IMR-90 (cell line): ENCODE results near the gene DNM2. TPM values are rescaled to one million over a fixed set of nuclear protein-coding genes. Genes with fewer than 3 reads are reported as not detected.

Experiments used
- ATAC-seq: fragments of 200-7000 bp; cut with Tn5 transposase; 2 replicates; pipeline ENCODE4 v1.9.1; 2020; ENCODE audit warnings: low read depth, mild to moderate bottlenecking, moderate library complexity
- BruUV-seq: library from RNA; stranded (reverse); fragments of 400-500 nt; replicated peaks from 2 replicates; lab custom pipeline; 2021; lab: Mats Ljungman, UMichigan
- CTCF ChIA-PET: fragments of 300-600 bp; formaldehyde crosslinking; extraction: SDS; loops from one replicate; lab custom pipeline; 2021; ENCODE audit warnings: antibody characterized with exemption; lab: Yijun Ruan, JAX
- POLR2A ChIA-PET: fragments of 300-600 bp; sonication (Branson Sonifier 250); formaldehyde crosslinking; loops from one replicate; lab custom pipeline; 2022; ENCODE audit warnings: antibody characterized with exemption; ENCODE audit not compliant: unreplicated experiment; lab: Charles Lee
- DNase-seq: peaks from one replicate; pipeline ENCODE4 v3.0.0; 2013
- H2AFZ ChIP-seq: replicated peaks from 2 replicates; pipeline ENCODE3; 2013; ENCODE audit warnings: low read length, mild to moderate bottlenecking; ENCODE audit not compliant: poor library complexity
- H2AK5ac ChIP-seq: 2 replicates; pipeline ENCODE4 v1.6.1; 2013; ENCODE audit warnings: low read depth, low read length, inconsistent platforms
- H2AK9ac ChIP-seq: replicated peaks from 2 replicates; pipeline ENCODE3; 2013; ENCODE audit warnings: mild to moderate bottlenecking, low read depth, low read length, moderate library complexity; ENCODE audit not compliant: poor library complexity
- H2BK120ac ChIP-seq: 2 replicates; pipeline ENCODE4 v1.6.1; 2013; ENCODE audit warnings: low read depth, low read length, inconsistent platforms
- H2BK15ac ChIP-seq: 3 replicates; pipeline ENCODE4 v1.6.1; 2013; ENCODE audit warnings: low read depth, low read length, inconsistent platforms
- H2BK20ac ChIP-seq: 2 replicates; pipeline ENCODE4 v1.6.1; 2013; ENCODE audit warnings: low read depth, mild to moderate bottlenecking, inconsistent platforms, low read length, moderate library complexity
- H2BK5ac ChIP-seq: 2 replicates; pipeline ENCODE4 v1.6.1; 2013; ENCODE audit warnings: mild to moderate bottlenecking, low read depth, low read length, inconsistent platforms; ENCODE audit not compliant: poor library complexity, severe bottlenecking
- H3K14ac ChIP-seq: replicated peaks from 2 replicates; pipeline ENCODE4 v1.6.1; 2013; ENCODE audit warnings: low read depth, low read length, inconsistent platforms
- H3K18ac ChIP-seq: 2 replicates; pipeline ENCODE4 v1.6.1; 2013; ENCODE audit warnings: low read depth, low read length, control low read depth
- H3K23ac ChIP-seq: 2 replicates; pipeline ENCODE4 v1.6.1; 2013; ENCODE audit warnings: low read depth, low read length, inconsistent platforms
- H3K27ac ChIP-seq: 2 replicates; pipeline ENCODE4 v1.5.1; 2013; ENCODE audit warnings: mild to moderate bottlenecking, control low read depth, low read length; ENCODE audit not compliant: insufficient read depth
- H3K27me3 ChIP-seq: 2 replicates; pipeline ENCODE4 v1.6.1; 2013; ENCODE audit warnings: low read length; ENCODE audit not compliant: control insufficient read depth, insufficient read depth
- H3K36me3 ChIP-seq: 2 replicates; pipeline ENCODE4 v1.6.1; 2013; ENCODE audit warnings: low read length, mixed read lengths; ENCODE audit not compliant: control insufficient read depth, insufficient read depth
- H3K4ac ChIP-seq: 2 replicates; pipeline ENCODE4 v1.6.1; 2013; ENCODE audit warnings: low read depth, low read length, inconsistent platforms
- H3K4me1 ChIP-seq: 2 replicates; pipeline ENCODE4 v1.6.1; 2013; ENCODE audit warnings: low read length, mixed read lengths; ENCODE audit not compliant: control insufficient read depth, insufficient read depth
- H3K4me2 ChIP-seq: 2 replicates; pipeline ENCODE4 v1.6.1; 2013; ENCODE audit warnings: low read depth, mild to moderate bottlenecking, control low read depth, low read length, moderate library complexity
- H3K4me3 ChIP-seq: 2 replicates; pipeline ENCODE4 v1.5.1; 2013; ENCODE audit warnings: low read depth, mild to moderate bottlenecking, control low read depth, low read length, moderate library complexity; ENCODE audit not compliant: insufficient read depth
- H3K56ac ChIP-seq: 2 replicates; pipeline ENCODE4 v1.6.1; 2013; ENCODE audit warnings: low read length, inconsistent platforms; ENCODE audit not compliant: insufficient read depth; ENCODE audit errors: extremely low read depth
- H3K79me1 ChIP-seq, 2 experiments: 2 replicates each; pipeline ENCODE4 v1.6.1; 2013; ENCODE audit warnings: low read length in 2 of 2, inconsistent platforms in 1 of 2, low read depth in 1 of 2
- H3K9ac ChIP-seq: 2 replicates; pipeline ENCODE4 v1.6.1; 2013; ENCODE audit warnings: low read depth, low read length, control low read depth
- H3K9me1 ChIP-seq: 2 replicates; pipeline ENCODE4 v1.6.1; 2013; ENCODE audit warnings: low read length, inconsistent platforms; ENCODE audit not compliant: insufficient read depth
- H3K9me3 ChIP-seq: 2 replicates; pipeline ENCODE4 v1.6.1; 2013; ENCODE audit warnings: low read length; ENCODE audit not compliant: control insufficient read depth, insufficient read depth
- H4K20me1 ChIP-seq: 2 replicates; pipeline ENCODE4 v1.6.1; 2013; ENCODE audit warnings: low read length, inconsistent platforms; ENCODE audit not compliant: insufficient read depth
- H4K5ac ChIP-seq: 2 replicates; pipeline ENCODE4 v1.6.1; 2013; ENCODE audit warnings: mild to moderate bottlenecking, low read depth, low read length, control low read depth
- H4K8ac ChIP-seq, 2 experiments: 2 replicates each; pipeline ENCODE4 v1.6.1; 2013; ENCODE audit warnings: low read depth in 2 of 2, low read length in 2 of 2, control low read depth in 1 of 2, inconsistent platforms in 1 of 2
- H4K91ac ChIP-seq: 2 replicates; pipeline ENCODE4 v1.6.1; 2013; ENCODE audit warnings: low read depth, low read length, inconsistent platforms; ENCODE audit not compliant: insufficient read depth
- BHLHE40 ChIP-seq: fragments of 150-350 bp; IDR thresholded peaks from 2 replicates; pipeline ENCODE4 v1.6.1; 2016; ENCODE audit warnings: mild to moderate bottlenecking, low read depth, low read length
- CEBPB ChIP-seq: IDR thresholded peaks from 2 replicates; pipeline ENCODE4 v1.6.1; 2012; ENCODE audit warnings: low read depth, low read length, improper control_type of control experiment
- CHD1 ChIP-seq: IDR thresholded peaks from 2 replicates; pipeline ENCODE4 v1.6.1; 2012; ENCODE audit warnings: low read depth, low read length, improper control_type of control experiment
- FOS ChIP-seq: fragments of 150-350 bp; IDR thresholded peaks from 2 replicates; pipeline ENCODE4 v1.6.1; 2016; ENCODE audit warnings: low read depth, low read length
- MAFK ChIP-seq: IDR thresholded peaks from 2 replicates; pipeline ENCODE4 v1.6.1; 2012; ENCODE audit warnings: low read depth, low read length, improper control_type of control experiment
- MAZ ChIP-seq: IDR thresholded peaks from 2 replicates; pipeline ENCODE4 v1.6.1; 2012; ENCODE audit warnings: low read depth, mild to moderate bottlenecking, low read length, improper control_type of control experiment, moderate library complexity, borderline replicate concordance
- MXI1 ChIP-seq: IDR thresholded peaks from 2 replicates; pipeline ENCODE4 v1.6.1; 2012; ENCODE audit warnings: low read depth, mild to moderate bottlenecking, low read length, moderate library complexity, borderline replicate concordance
- POLR2A ChIP-seq: IDR thresholded peaks from 2 replicates; pipeline ENCODE4 v1.6.1; 2012; ENCODE audit warnings: mild to moderate bottlenecking, low read depth, low read length
- RAD21 ChIP-seq: IDR thresholded peaks from 2 replicates; pipeline ENCODE4 v1.6.1; 2012; ENCODE audit warnings: low read length, improper control_type of control experiment
- RCOR1 ChIP-seq: IDR thresholded peaks from 2 replicates; pipeline ENCODE4 v1.6.1; 2012; ENCODE audit warnings: mild to moderate bottlenecking, low read length, improper control_type of control experiment; ENCODE audit not compliant: insufficient replicate concordance
- RFX5 ChIP-seq: IDR thresholded peaks from 2 replicates; pipeline ENCODE4 v1.8.0; 2012; ENCODE audit warnings: low read depth, mild to moderate bottlenecking, low read length, moderate library complexity
- SMC3 ChIP-seq: fragments of 150-350 bp; IDR thresholded peaks from 2 replicates; pipeline ENCODE4 v1.6.1; 2016; ENCODE audit warnings: low read depth, mild to moderate bottlenecking, antibody characterized with exemption, low read length, moderate library complexity
- WGBS, 2 experiments: methylation state at CpG; one replicate each; pipeline versions ENCODE4 v1.1.5 to v1.1.7; 2013; ENCODE audit warnings: missing lambda C conversion rate in 2 of 2; ENCODE audit not compliant: insufficient read length in 1 of 2; ENCODE audit errors: extremely low coverage in 2 of 2; 5-methylcytosine and 5-hydroxymethylcytosine counted together
- dilution Hi-C: fragments of 300-500 bp; cut with HindIII; formaldehyde crosslinking; loops from one replicate; pipeline ENCODE4 v1.14.3; 2018; ENCODE audit warnings: low sequenced_read_pairs; ENCODE audit not compliant: unreplicated experiment
- in situ Hi-C: fragments of 300-500 bp; cut with MboI; formaldehyde crosslinking; loops from 3 replicates; pipeline ENCODE4 v1.14.3; 2019; ENCODE audit warnings: low sequenced_read_pairs, inconsistent platforms, mixed read lengths
- intact Hi-C: fragments of 100-400 bp; cut with micrococcal nuclease; formaldehyde crosslinking; loops from 2 replicates; pipeline ENCODE4 v1.10.0; 2022
- polyA plus RNA-seq, 3 experiments: library from polyadenylated mRNA; depleted of rRNA; stranded (reverse); fragments of >200 nt; gene quantifications; 2 replicates each; pipeline ENCODE4 v1.2.3, GENCODE V29; 2012; ENCODE audit warnings: low replicate concordance in 1 of 3
- total RNA-seq: library from RNA; depleted of rRNA; stranded (reverse); fragments of >200 nt; gene quantifications from 2 replicates; pipeline ENCODE4 v1.2.3, GENCODE V29; 2012
- TF ChIP-seq, protein P1 (sequence below): conservative IDR thresholded peaks from 2 replicates; pipeline ENCODE4 v1.5.1; 2012; ENCODE audit warnings: mild to moderate bottlenecking, low read depth, low read length, improper control_type of control experiment
- TF ChIP-seq, protein P2 (sequence below): fragments of 150-350 bp; IDR thresholded peaks from 2 replicates; pipeline ENCODE4 v1.6.1; 2017; ENCODE audit warnings: mild to moderate bottlenecking, antibody characterized with exemption, low read length, low read depth
- TF ChIP-seq, protein P3 (sequence below): fragments of 150-350 bp; IDR thresholded peaks from 2 replicates; pipeline ENCODE4 v1.6.1; 2016; ENCODE audit warnings: low read depth, mild to moderate bottlenecking, low read length, moderate library complexity, borderline replicate concordance

DNM2 gene
- total and polyA plus RNA-seq, 2 of the 4 experiments (the other 2 are of a cell fraction): 55.6 to 74.2 TPM

DNA sequence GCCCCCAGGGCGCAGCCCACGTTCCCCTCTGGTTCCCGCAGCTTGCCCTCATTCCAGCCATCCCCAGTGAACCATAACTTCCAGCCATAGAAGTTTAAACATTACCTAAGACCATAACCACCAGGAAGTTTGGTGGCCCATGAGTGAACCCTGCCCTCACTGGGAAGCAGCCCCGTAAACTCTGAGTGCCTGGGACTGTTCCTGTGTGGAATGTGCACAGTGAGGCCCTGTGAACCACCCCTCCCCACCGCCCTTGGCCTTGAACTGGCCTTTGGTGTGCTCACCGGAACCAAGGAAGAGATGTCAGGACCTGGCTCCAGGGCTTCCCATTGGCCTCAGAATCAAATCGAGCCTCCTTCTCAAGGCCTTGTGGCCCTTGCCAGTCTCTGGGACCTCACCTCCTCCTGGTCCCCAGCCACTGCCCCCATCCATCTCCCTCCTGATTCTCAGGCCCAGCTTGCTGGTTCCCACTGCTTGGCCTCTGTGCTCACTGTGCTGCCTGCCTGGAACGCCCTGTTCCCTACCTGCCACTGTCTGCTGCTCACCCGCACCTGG lies 46.5 kb downstream of the DNM2 start:
- ChIA-PET CTCF (no interaction called here), POLR2A (no interaction called here)
- no peak overlapping the region for H3K4ac ChIP-seq
- no peak overlapping the region for H2BK120ac ChIP-seq
- peaks cover 10% of the 10 kb centered on the region for H3K4me1 ChIP-seq
- WGBS, 2 experiments: 87% methylated on average over 4 of the region's 9 CpGs; no CpG with 5 or more reads in 1 of the 2 experiments
- TF ChIP-seq MAFK (no peak), RAD21 (no peak), MAZ (no peak), POLR2A (no peak), FOS (no peak), BHLHE40 (no peak), SMC3 (no peak), CEBPB (no peak), CHD1 (no peak), RFX5 (no peak), MXI1 (no peak), RCOR1 (no peak)
- TF ChIP-seq, protein P1, sequence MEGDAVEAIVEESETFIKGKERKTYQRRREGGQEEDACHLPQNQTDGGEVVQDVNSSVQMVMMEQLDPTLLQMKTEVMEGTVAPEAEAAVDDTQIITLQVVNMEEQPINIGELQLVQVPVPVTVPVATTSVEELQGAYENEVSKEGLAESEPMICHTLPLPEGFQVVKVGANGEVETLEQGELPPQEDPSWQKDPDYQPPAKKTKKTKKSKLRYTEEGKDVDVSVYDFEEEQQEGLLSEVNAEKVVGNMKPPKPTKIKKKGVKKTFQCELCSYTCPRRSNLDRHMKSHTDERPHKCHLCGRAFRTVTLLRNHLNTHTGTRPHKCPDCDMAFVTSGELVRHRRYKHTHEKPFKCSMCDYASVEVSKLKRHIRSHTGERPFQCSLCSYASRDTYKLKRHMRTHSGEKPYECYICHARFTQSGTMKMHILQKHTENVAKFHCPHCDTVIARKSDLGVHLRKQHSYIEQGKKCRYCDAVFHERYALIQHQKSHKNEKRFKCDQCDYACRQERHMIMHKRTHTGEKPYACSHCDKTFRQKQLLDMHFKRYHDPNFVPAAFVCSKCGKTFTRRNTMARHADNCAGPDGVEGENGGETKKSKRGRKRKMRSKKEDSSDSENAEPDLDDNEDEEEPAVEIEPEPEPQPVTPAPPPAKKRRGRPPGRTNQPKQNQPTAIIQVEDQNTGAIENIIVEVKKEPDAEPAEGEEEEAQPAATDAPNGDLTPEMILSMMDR: no peak
- TF ChIP-seq, protein P2, sequence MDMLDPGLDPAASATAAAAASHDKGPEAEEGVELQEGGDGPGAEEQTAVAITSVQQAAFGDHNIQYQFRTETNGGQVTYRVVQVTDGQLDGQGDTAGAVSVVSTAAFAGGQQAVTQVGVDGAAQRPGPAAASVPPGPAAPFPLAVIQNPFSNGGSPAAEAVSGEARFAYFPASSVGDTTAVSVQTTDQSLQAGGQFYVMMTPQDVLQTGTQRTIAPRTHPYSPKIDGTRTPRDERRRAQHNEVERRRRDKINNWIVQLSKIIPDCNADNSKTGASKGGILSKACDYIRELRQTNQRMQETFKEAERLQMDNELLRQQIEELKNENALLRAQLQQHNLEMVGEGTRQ: no peak
- TF ChIP-seq, protein P3, sequence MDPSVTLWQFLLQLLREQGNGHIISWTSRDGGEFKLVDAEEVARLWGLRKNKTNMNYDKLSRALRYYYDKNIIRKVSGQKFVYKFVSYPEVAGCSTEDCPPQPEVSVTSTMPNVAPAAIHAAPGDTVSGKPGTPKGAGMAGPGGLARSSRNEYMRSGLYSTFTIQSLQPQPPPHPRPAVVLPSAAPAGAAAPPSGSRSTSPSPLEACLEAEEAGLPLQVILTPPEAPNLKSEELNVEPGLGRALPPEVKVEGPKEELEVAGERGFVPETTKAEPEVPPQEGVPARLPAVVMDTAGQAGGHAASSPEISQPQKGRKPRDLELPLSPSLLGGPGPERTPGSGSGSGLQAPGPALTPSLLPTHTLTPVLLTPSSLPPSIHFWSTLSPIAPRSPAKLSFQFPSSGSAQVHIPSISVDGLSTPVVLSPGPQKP: no peak
- H3K79me1 ChIP-seq: peaks cover 18 to 88% of the 10 kb centered on the region in 2 experiments
- no peak overlapping the region for H2AK9ac ChIP-seq
- H2BK15ac ChIP-seq: no peak overlapping the region
- in situ Hi-C loops: no loop called here
- BruUV-seq: no TSS peak
- no peak for DNase-seq
- no peak overlapping the region for H4K8ac ChIP-seq
- H2BK5ac ChIP-seq: no peak overlapping the region
- H2BK20ac ChIP-seq: no peak overlapping the region
- no peaks in the 10 kb centered on the region for H3K9me3 ChIP-seq
- no peak overlapping the region for H3K9ac ChIP-seq
- H3K18ac ChIP-seq: no peak overlapping the region
- no peak overlapping the region for H2AFZ ChIP-seq
- H3K36me3 ChIP-seq: peaks cover 18% of the 10 kb centered on the region
- peaks cover 63% of the 10 kb centered on the region for H4K20me1 ChIP-seq
- no peak overlapping the region for H3K4me3 ChIP-seq
- no peak overlapping the region for H4K5ac ChIP-seq
- ATAC-seq: no peak
- H3K56ac ChIP-seq: no peak overlapping the region
- H3K14ac ChIP-seq: no peak overlapping the region
- no peaks in the 10 kb centered on the region for H3K27me3 ChIP-seq
- no peak overlapping the region for H3K23ac ChIP-seq
- H3K9me1 ChIP-seq: peaks cover 25% of the 10 kb centered on the region
- H3K27ac ChIP-seq: no peak overlapping the region
- no peak overlapping the region for H4K91ac ChIP-seq
- H3K4me2 ChIP-seq: no peak overlapping the region
- intact Hi-C loops: no loop called here
- dilution Hi-C loops: no loop called here
- no peak overlapping the region for H2AK5ac ChIP-seq
